SK-N-MC (cell line): Measurements from ENCODE around the gene LDLRAD3.

Source experiments
- DNase-seq: peaks from one replicate; pipeline ENCODE4 v3.0.0-alpha.2; 2011; ENCODE audit warnings: low read depth, low spot score
- H3K27ac ChIP-seq: fragments of 200-600 bp; sonication (generic); 2 replicates; pipeline ENCODE4 v1.5.1; 2016; ENCODE audit warnings: mixed run types
- H3K36me3 ChIP-seq: fragments of 200-600 bp; sonication (generic); 2 replicates; pipeline ENCODE4 v1.6.1; 2017; ENCODE audit warnings: antibody characterized with exemption, low read length, mixed read lengths; ENCODE audit not compliant: insufficient read depth
- H3K4me3 ChIP-seq: fragments of 200-600 bp; sonication (generic); 2 replicates; pipeline ENCODE4 v1.5.1; 2016
- H3K9ac ChIP-seq: fragments of 200-600 bp; sonication (generic); 2 replicates; pipeline ENCODE4 v1.8.0; 2017; ENCODE audit warnings: mixed run types, mixed read lengths; ENCODE audit not compliant: insufficient read length
- H3K9me3 ChIP-seq: fragments of 200-600 bp; sonication (generic); 2 replicates; pipeline ENCODE4 v1.6.1; 2017; ENCODE audit warnings: low read depth, mild to moderate bottlenecking, antibody characterized with exemption, low read length, moderate library complexity, mixed read lengths
- EZH2 ChIP-seq: fragments of 200-600 bp; sonication (generic); IDR thresholded peaks from one replicate; pipeline ENCODE4 v1.6.1; 2017; ENCODE audit warnings: antibody characterized with exemption
- FOXP2 ChIP-seq: optimal IDR thresholded peaks from 2 replicates; pipeline ENCODE3; 2011; ENCODE audit warnings: mild to moderate bottlenecking, moderate library complexity; ENCODE audit not compliant: insufficient read depth; ENCODE audit errors: extremely low read length, control extremely low read depth
- POLR2AphosphoS5 ChIP-seq: IDR thresholded peaks from 2 replicates; pipeline ENCODE4 v1.6.1; 2012; ENCODE audit warnings: mild to moderate bottlenecking, low read depth, low read length, borderline replicate concordance

LDLRAD3 gene

GRCh38 chr11:36070213-36070953 lies 126.5 kb downstream of the LDLRAD3 start:
- no peak overlapping the region for H3K4me3 ChIP-seq
- no peak overlapping the region for H3K27ac ChIP-seq
- H3K9me3 ChIP-seq, result no peaks in the 10 kb centered on the region
- H3K9ac ChIP-seq, result no peak overlapping the region
- no peak for TF ChIP-seq EZH2
- TF ChIP-seq FOXP2, result no peak
- TF ChIP-seq POLR2AphosphoS5, result no peak
- no peaks in the 10 kb centered on the region for H3K36me3 ChIP-seq
- DNase-seq, result no peak

- no peak for DNase-seq
- no peaks in the 10 kb centered on the region for H3K9me3 ChIP-seq
- no peaks in the 10 kb centered on the region for H3K36me3 ChIP-seq
- no peak for TF ChIP-seq POLR2AphosphoS5
- TF ChIP-seq FOXP2, result no peak
- no peak for TF ChIP-seq EZH2
- H3K4me3 ChIP-seq, result no peak overlapping the region
- no peak overlapping the region for H3K27ac ChIP-seq
- no peak overlapping the region for H3K9ac ChIP-seq
These were observed 127.1 kb downstream of the LDLRAD3 start for GRCh38 chr11:36070954-36071330.

GRCh38 chr11:36071917-36072500 lies 128.1 kb downstream of the LDLRAD3 start:
- H3K4me3 ChIP-seq, result no peak overlapping the region
- no peaks in the 10 kb centered on the region for H3K9me3 ChIP-seq
- DNase-seq, result no peak
- TF ChIP-seq POLR2AphosphoS5 (no peak), FOXP2 (no peak), EZH2 (no peak)
- H3K36me3 ChIP-seq, result no peaks in the 10 kb centered on the region
- no peak overlapping the region for H3K9ac ChIP-seq
- no peak overlapping the region for H3K27ac ChIP-seq

GRCh38 chr11:36073411-36074203 lies 129.7 kb downstream of the LDLRAD3 start:
- TF ChIP-seq EZH2 (no peak), FOXP2 (no peak), POLR2AphosphoS5 (no peak)
- Histone ChIP-seq H3K27ac (no peak overlapping the region), H3K9ac (no peak overlapping the region), H3K36me3 (no peaks in the 10 kb centered on the region), H3K4me3 (no peak overlapping the region), H3K9me3 (no peaks in the 10 kb centered on the region)
- no peak for DNase-seq

GRCh38 chr11:36074941-36075431 lies 131.1 kb downstream of the LDLRAD3 start:
- no peak overlapping the region for H3K9ac ChIP-seq
- no peak overlapping the region for H3K4me3 ChIP-seq
- H3K9me3 ChIP-seq, result no peaks in the 10 kb centered on the region
- no peak overlapping the region for H3K27ac ChIP-seq
- no peaks in the 10 kb centered on the region for H3K36me3 ChIP-seq
- DNase-seq, result no peak
- TF ChIP-seq EZH2 (no peak), POLR2AphosphoS5 (no peak), FOXP2 (no peak)

- no peak for TF ChIP-seq EZH2
- no peak for TF ChIP-seq FOXP2
- TF ChIP-seq POLR2AphosphoS5, result no peak
- DNase-seq, result no peak
- no peaks in the 10 kb centered on the region for H3K9me3 ChIP-seq
- H3K36me3 ChIP-seq, result no peaks in the 10 kb centered on the region
- H3K4me3 ChIP-seq, result no peak overlapping the region
- H3K9ac ChIP-seq, result no peak overlapping the region
- no peak overlapping the region for H3K27ac ChIP-seq
These were observed 133.5 kb downstream of the LDLRAD3 start for GRCh38 chr11:36077368-36077767.

GRCh38 chr11:36077886-36078685 lies 134.2 kb downstream of the LDLRAD3 start:
- no peak for DNase-seq

More at GRCh38 chr11:36077886-36078685, 134.2 kb downstream of the LDLRAD3 start:
- H3K36me3 ChIP-seq, result no peaks in the 10 kb centered on the region
- no peak overlapping the region for H3K9ac ChIP-seq
- no peak overlapping the region for H3K27ac ChIP-seq
- H3K4me3 ChIP-seq, result no peak overlapping the region
- no peaks in the 10 kb centered on the region for H3K9me3 ChIP-seq
- TF ChIP-seq EZH2 (no peak), POLR2AphosphoS5 (no peak), FOXP2 (no peak)
